GM15510 (cell line): ENCODE measurements around the gene RBL2.

Source experiments
- POLR2A ChIP-seq: IDR thresholded peaks from 3 replicates; pipeline ENCODE4 v1.6.1; 2011; ENCODE audit warnings: borderline replicate concordance; ENCODE audit not compliant: insufficient read length; ENCODE audit errors: extremely low read depth

The RBL2 gene

GRCh38 chr16:53445534-53445933 is 11.3 kb downstream of the RBL2 start:
- TF ChIP-seq POLR2A, result no peak

GRCh38 chr16:53446090-53446489 is 11.8 kb downstream of the RBL2 start:
- no peak for TF ChIP-seq POLR2A

DNA sequence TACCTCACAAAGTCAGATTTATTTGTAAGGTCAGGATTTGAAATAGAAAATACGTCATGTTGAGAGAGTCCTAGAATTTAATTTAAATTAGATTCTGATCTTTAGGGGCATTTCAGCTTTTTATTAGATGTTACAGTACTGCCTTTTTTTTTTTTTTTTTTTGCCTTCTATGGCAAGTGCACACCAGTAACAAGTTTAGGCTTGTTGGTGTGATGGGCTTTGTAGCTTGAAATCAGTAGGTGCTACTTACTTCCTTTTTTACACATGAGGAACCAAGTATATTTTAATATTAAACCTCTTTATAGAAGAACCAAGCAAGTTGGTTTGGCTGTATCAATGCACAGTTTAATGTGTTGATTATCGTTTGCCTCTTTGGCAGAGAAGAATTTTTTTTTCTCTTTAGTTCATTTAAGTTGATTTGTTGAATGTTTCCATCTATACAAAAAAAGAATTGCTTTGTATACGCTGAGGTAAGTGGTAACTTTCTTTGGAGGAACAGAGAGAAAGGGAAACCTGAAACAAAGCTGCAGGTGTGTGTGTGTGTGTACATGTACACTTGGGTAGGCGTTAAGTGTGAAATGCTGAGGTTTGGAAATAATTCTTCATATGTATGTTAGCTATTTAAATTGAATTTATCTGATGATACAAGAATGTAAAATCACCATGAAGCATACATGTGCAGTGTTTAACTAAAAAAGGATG is 15.7 kb downstream of the RBL2 start:
- no peak for TF ChIP-seq POLR2A

DNA sequence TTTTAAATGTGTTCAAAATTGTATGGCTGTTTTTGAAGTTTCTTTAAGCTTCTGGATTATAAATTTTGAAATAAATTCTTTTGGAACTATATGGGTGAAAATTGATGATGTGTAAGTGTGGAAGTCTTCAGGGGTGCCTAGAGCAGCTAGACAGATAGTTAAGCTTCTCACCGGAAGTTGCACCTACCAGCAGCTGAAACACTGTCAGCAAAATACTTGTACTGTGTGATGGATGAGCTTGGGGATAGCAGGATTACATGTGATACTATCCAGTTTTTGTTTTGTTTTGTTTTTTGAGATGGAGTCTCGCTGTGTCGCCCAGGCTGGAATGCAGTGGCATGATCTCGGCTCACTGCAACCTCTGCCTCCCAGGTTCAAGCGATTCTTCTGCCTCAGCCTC is 19.7 kb downstream of the RBL2 start:
- TF ChIP-seq POLR2A, result no peak

DNA sequence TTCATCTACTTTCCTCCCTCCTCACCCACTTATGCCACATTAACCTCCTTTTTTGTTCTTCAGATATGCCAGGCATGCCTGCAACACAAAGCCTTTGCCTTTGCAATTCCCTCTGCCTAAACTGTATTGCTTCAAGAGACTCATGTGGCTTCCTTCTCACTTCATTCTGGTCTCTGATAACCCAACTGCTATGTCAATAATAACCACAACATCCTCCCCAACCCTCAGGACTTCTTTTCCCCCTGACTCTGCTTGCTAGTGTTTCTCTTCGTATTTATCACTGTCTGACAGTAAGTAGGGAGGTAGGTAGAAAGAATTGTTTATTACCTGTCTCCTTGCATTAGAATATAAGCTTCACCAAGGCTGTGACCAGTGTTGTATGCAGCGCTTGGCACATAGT is 22.4 kb downstream of the RBL2 start:
- TF ChIP-seq POLR2A, result no peak

DNA sequence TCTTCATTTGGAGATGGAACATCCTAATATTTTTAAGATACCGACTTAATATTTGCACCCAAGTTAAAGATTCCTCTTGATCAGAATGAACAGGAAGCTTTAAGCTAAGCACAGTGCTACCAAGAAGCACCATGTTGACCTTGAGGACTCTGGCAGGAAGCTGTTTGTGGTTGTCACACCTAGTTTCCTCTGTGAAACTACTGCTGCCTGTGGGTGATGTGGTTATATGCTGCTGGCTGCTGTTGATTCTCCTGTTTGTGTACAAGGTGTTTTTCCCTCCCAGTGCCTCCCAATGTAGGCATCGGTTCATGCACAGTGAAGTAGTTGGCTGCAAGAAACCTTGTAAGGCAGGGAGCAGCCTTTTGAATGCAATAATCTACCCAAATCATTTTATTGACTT is 23.4 kb downstream of the RBL2 start:
- TF ChIP-seq POLR2A, result no peak

DNA sequence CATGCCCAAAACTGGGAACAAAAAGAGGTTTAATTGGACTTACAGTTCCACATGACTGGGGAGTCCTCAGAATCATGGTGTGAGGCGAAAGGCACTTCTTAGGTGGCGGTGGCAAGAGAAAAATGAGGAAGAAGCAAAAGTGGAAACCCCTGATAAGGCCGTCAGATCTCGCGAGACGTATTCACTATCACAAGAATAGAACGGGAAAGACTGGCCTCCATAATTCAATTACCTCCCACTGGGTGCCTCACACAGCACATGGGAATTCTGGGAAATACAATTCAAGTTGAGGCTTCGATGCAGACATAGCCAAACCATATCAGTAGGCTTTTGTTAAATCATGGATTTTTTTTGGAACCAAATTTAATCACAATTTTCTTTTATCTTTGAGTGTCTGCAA is 24.4 kb downstream of the RBL2 start:
- no peak for TF ChIP-seq POLR2A

GRCh38 chr16:53465606-53466280 is 31.5 kb downstream of the RBL2 start:
- TF ChIP-seq POLR2A, result no peak

DNA sequence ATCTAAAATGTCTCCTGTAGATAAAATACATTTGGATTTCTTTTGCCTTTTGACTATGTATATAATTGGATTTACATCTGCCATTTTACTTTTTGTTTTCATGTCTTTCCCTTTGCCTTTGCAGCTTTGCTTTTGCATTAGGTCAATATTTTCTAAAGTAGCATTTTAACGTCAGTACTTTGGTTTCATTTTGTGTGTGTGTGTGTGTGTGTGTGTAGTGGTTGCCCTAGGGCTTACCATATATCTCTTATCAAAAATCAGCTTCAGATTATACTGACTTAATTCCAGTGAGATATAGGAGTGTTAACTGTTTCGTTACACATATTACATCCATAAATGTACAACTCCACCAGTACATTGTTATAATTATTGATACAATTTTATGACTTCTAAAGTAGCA is 42.6 kb downstream of the RBL2 start:
- no peak for TF ChIP-seq POLR2A

DNA sequence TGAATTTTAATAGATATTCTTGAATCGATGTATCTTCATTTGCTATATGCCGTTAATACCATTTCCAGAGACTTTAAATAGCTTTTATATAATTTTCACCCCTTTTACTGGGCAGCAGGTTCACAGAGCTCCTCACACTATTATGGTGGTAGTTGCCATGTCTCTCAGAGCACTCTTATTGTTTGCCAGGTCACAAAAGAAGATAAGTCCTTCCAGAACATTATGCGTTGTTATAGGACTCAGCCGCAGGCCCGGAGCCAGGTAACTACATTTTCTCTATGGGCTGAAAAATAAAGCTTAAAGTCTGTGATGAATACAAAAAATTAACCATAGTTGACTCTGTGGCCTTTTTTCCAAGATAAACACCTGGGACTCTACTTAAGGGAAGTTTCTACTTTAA is 44.7 kb downstream of the RBL2 start:
- TF ChIP-seq POLR2A, result no peak

DNA sequence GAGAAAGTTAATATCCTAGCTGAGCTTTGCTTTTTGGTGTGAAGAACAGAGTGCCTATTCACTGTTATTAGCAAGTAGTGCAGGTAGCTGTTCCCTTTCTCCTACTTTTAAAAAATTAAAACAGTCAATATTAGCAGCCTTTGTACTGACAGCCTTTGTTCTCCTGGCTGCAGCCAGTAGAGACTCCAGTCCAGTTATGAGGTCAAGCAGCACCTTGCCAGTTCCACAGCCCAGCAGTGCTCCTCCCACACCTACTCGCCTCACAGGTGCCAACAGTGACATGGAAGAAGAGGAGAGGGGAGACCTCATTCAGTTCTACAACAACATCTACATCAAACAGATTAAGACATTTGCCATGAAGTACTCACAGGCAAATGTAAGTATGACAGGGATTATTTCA is 46.1 kb downstream of the RBL2 start:
- no peak for TF ChIP-seq POLR2A

- TF ChIP-seq POLR2A, result no peak
These were observed 47.9 kb downstream of the RBL2 start for GRCh38 chr16:53482123-53482522.

DNA sequence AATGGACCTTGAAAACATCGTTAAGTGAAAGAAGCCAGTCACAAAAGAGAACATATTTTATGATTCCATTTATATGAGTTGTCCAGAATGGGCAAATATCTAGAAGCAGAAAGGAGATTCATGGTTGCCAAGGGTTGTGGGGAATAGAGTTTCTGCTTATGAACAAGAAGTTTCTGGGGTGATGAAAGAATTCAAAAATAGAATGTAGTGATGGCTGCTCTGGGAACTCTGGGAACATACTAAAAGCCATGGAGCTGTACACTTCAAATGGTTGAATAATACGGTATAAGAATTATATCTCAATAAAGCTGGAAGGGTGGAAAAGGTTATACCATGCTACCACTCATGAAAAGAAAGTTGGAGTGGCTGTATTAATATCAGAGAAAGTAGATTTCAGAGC is 50.3 kb downstream of the RBL2 start:
- no peak for TF ChIP-seq POLR2A

DNA sequence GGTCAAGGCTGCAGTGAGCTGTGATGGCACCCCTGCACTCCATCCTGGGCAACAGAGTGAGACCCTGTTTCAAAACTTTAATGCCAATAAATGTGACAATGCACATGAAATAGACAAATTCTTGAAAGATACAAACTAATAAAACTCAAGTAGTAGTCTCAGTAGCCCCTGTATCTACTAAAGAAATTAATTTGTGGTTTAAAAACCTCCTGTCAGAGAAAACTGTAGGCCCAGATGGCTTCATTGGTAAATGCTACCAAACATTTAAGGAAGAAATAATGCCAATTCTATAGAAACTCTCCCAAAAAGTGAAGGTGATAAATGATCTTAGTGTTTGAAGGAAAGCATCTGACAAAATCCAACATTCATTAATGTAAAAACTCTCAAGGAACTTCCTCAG is 52.0 kb downstream of the RBL2 start:
- no peak for TF ChIP-seq POLR2A

DNA sequence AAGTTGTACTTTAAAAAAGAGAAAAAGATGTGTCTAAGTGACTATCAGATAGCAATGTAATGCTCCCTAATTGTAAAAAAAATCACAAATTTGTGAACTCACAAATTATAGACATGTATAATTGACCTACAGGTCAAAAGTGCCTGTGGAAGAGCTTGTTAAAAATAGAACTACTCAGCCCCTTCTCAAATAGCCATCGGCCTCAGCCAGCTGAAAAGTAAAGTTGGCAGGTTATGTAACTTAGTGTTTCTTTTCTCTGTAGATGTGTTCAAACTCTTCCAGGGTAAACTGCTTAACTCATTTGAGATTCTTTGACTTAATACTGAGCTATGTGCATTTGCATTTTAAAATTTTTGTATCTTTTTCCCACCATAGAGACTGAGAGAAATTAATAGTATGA is 55.5 kb downstream of the RBL2 start:
- TF ChIP-seq POLR2A, result no peak

GRCh38 chr16:53492503-53492902 is 58.2 kb downstream of the RBL2 start:
- TF ChIP-seq POLR2A, result no peak
